ENCODE data around the gene CCL7.

Gene CCL7

DNA sequence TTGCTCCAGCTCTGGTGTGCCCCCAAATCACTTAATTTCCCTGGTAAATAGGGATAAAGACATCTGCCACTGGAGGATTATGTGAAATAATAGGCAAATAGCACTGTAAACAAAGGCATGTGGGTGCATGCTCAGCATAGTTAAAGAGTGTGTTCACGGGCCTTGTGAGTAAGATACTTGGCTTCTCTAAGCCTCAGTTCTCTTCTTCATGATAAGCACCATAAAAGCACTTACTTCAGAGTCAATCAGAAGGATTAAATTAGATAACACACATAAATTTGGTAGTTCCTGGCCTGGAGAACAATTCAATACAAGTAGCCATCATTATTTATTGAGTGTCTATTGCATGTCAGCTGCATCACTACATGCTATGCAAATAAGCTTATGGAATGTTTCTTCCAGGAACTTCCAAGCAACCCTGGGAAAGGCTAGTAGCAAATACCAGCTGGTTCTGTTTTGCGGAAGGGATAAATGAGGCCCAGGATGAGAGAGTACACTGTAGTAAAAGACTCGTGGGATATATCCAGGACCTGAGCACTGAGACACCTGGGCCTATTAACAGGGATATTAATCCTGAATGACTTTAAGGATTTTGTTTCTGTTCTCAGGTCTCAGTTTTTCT, 30.0 kb downstream of the CCL7 start:
- H3K27ac ChIP-seq (ENCODE audit: insufficient read depth in 1 of 2, low read depth in 1 of 2, low read length in 2 of 2, poor library complexity in 1 of 2, severe bottlenecking in 2 of 2), result no peak overlapping the region
- ChIA-PET CTCF (interaction anchor here (0.9 to 1.1 kb wide), 2 partner anchors 14 to 23 kb away, joined by 3 to 4 read pairs; no protein-coding TSS in a partner anchor), POLR2A (no interaction called here)
- H3K9me3 ChIP-seq (ENCODE audit: control extremely low read depth in 1 of 5, control insufficient read depth in 4 of 5, insufficient read depth in 2 of 5, low read depth in 1 of 5, low read length in 4 of 5), result no peaks in the 10 kb centered on the region
- peaks cover 0 to 3% (median 0%) of the 10 kb centered on the region in 5 experiments for H3K27me3 ChIP-seq (replicated peaks in 2 of 5; ENCODE audit: control insufficient read depth in 4 of 5, insufficient read depth in 5 of 5, low read length in 4 of 5)
- no peaks in the 10 kb centered on the region for H3K4me1 ChIP-seq (ENCODE audit: control extremely low read depth in 1 of 4, control insufficient read depth in 4 of 4, insufficient read depth in 4 of 4, low read length in 3 of 4)
- DNase-seq, result no peak
- no peaks in the 10 kb centered on the region for H3K36me3 ChIP-seq (ENCODE audit: control insufficient read depth in 4 of 4, insufficient read depth in 4 of 4, low read length in 3 of 4)
- WGBS (ENCODE audit: insufficient coverage), result 92% methylated on average over 2 of the region's 3 CpGs
- no peak overlapping the region for H3K4me3 ChIP-seq (ENCODE audit: control insufficient read depth in 1 of 7, extremely low read depth in 1 of 7, insufficient read depth in 4 of 7, low read depth in 2 of 7, low read length in 6 of 7)

DNA sequence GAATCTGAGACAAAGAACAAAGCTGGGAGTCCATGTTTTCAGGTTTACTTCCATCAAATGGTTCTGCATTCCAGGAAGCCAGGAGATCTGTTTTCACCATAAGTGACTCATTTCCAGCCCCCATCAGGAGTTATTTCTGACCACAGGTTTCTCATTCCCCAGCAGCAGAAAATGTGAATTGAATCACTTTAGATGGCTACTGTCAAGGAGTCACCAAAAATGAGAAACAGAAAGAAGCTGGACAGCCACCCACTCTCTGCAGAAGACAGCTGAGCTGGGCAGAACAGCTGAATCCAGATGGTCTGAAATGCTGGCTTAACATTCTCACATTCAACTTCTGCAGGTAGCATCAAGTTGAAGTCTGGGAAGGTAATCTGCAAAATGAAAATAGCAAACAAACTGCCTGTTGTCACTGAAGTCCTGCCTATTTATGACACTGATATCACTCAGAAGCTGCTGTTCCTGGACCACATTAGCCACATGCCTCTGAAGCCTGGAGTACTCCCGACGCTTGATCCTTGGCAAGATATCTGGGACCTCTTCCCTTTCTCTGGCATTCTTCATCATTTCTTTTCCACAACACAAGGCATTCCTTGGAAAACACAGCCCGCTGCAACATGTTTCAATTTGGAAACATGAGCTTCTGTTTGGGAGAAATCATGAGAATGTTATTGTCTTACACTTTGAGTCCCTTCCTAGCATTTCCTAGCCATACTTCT, 30.8 kb downstream of the CCL7 start:
- no peaks in the 10 kb centered on the region for H3K36me3 ChIP-seq (ENCODE audit: control insufficient read depth in 4 of 4, insufficient read depth in 4 of 4, low read length in 3 of 4)
- no peaks in the 10 kb centered on the region for H3K9me3 ChIP-seq (ENCODE audit: control extremely low read depth in 1 of 5, control insufficient read depth in 4 of 5, insufficient read depth in 2 of 5, low read depth in 1 of 5, low read length in 4 of 5)
- CTCF ChIA-PET, result interaction anchor here (1.1 to 1.8 kb wide), 3 partner anchors 15 to 97 kb away, joined by 3 to 6 read pairs (median 4); partner anchors contain the start of gene CCL1
- peak in 2 of 3 donors; percentile 7 to 10 for DNase-seq
- 100% methylated on average over 2 of the region's 3 CpGs for WGBS (ENCODE audit: insufficient coverage)
- H3K27me3 ChIP-seq (replicated peaks in 2 of 5; ENCODE audit: control insufficient read depth in 4 of 5, insufficient read depth in 5 of 5, low read length in 4 of 5), result peaks cover 0 to 3% (median 0%) of the 10 kb centered on the region in 5 experiments
- POLR2A ChIA-PET, result no interaction called here
- no peak overlapping the region for H3K4me3 ChIP-seq (ENCODE audit: control insufficient read depth in 1 of 7, extremely low read depth in 1 of 7, insufficient read depth in 4 of 7, low read depth in 2 of 7, low read length in 6 of 7)
- H3K27ac ChIP-seq (ENCODE audit: insufficient read depth in 1 of 2, low read depth in 1 of 2, low read length in 2 of 2, poor library complexity in 1 of 2, severe bottlenecking in 2 of 2), result no peak overlapping the region
- no peaks in the 10 kb centered on the region for H3K4me1 ChIP-seq (ENCODE audit: control extremely low read depth in 1 of 4, control insufficient read depth in 4 of 4, insufficient read depth in 4 of 4, low read length in 3 of 4)

GRCh38 chr17:34301986-34302385, 32.0 kb downstream of the CCL7 start:
- Histone ChIP-seq H3K9me3 (ENCODE audit: control extremely low read depth in 1 of 5, control insufficient read depth in 4 of 5, insufficient read depth in 2 of 5, low read depth in 1 of 5, low read length in 4 of 5) (no peaks in the 10 kb centered on the region), H3K27me3 (replicated peaks in 2 of 5; ENCODE audit: control insufficient read depth in 4 of 5, insufficient read depth in 5 of 5, low read length in 4 of 5) (peaks cover 0 to 3% (median 0%) of the 10 kb centered on the region in 5 experiments), H3K27ac (ENCODE audit: insufficient read depth in 1 of 2, low read depth in 1 of 2, low read length in 2 of 2, poor library complexity in 1 of 2, severe bottlenecking in 2 of 2) (no peak overlapping the region), H3K4me1 (ENCODE audit: control extremely low read depth in 1 of 4, control insufficient read depth in 4 of 4, insufficient read depth in 4 of 4, low read length in 3 of 4) (peaks cover 0 to 3% (median 0%) of the 10 kb centered on the region in 4 experiments), H3K36me3 (ENCODE audit: control insufficient read depth in 4 of 4, insufficient read depth in 4 of 4, low read length in 3 of 4) (no peaks in the 10 kb centered on the region), H3K4me3 (ENCODE audit: control insufficient read depth in 1 of 7, extremely low read depth in 1 of 7, insufficient read depth in 4 of 7, low read depth in 2 of 7, low read length in 6 of 7) (no peak overlapping the region)
- DNase-seq, result no peak
- WGBS (ENCODE audit: insufficient coverage), result 92% methylated on average over 2 of the region's 2 CpGs
- ChIA-PET CTCF (interaction anchor here (1.2 to 1.8 kb wide), 4 partner anchors 19 to 102 kb away, joined by 3 to 6 read pairs (median 4); partner anchors contain the start of gene CCL1), POLR2A (no interaction called here)

DNA sequence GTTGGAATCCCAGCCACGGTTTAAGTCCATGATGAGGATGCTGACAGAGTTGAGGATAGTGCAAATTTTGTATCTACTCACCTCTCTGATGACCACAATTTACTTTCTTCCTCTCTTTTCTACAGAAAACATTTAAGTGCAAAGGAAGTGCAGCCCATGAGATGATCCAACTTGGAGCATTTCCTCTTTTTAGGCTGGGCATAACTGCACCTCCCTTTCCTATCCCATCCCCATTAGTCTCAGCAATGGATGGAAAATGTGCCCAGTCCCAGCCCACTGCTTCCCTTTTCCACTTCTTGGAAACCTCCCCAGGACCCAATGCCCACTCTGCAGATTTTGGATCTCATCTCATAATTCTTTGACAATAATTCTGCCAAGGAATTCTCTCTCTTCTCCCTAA, 32.6 kb downstream of the CCL7 start:
- no peak for DNase-seq
- peaks cover 0 to 9% (median 1%) of the 10 kb centered on the region in 4 experiments for H3K4me1 ChIP-seq (ENCODE audit: control extremely low read depth in 1 of 4, control insufficient read depth in 4 of 4, insufficient read depth in 4 of 4, low read length in 3 of 4)
- no peak overlapping the region for H3K27ac ChIP-seq (ENCODE audit: insufficient read depth in 1 of 2, low read depth in 1 of 2, low read length in 2 of 2, poor library complexity in 1 of 2, severe bottlenecking in 2 of 2)
- no peaks in the 10 kb centered on the region for H3K9me3 ChIP-seq (ENCODE audit: control extremely low read depth in 1 of 5, control insufficient read depth in 4 of 5, insufficient read depth in 2 of 5, low read depth in 1 of 5, low read length in 4 of 5)
- H3K27me3 ChIP-seq (replicated peaks in 2 of 5; ENCODE audit: control insufficient read depth in 4 of 5, insufficient read depth in 5 of 5, low read length in 4 of 5), result peaks cover 0 to 3% (median 0%) of the 10 kb centered on the region in 5 experiments
- no peak overlapping the region for H3K4me3 ChIP-seq (ENCODE audit: control insufficient read depth in 1 of 7, extremely low read depth in 1 of 7, insufficient read depth in 4 of 7, low read depth in 2 of 7, low read length in 6 of 7)
- H3K36me3 ChIP-seq (ENCODE audit: control insufficient read depth in 4 of 4, insufficient read depth in 4 of 4, low read length in 3 of 4), result no peaks in the 10 kb centered on the region
- ChIA-PET CTCF (interaction anchor here (1.4 kb wide), 1 partner anchor 102 kb away, joined by 4 read pairs; no protein-coding TSS in a partner anchor), POLR2A (no interaction called here)
- no CpG with 5 or more reads among the region's 1 CpG for WGBS (ENCODE audit: insufficient coverage)

- WGBS (ENCODE audit: insufficient coverage), result 100% methylated on average over 2 of the region's 2 CpGs
- no peak overlapping the region for H3K27ac ChIP-seq (ENCODE audit: insufficient read depth in 1 of 2, low read depth in 1 of 2, low read length in 2 of 2, poor library complexity in 1 of 2, severe bottlenecking in 2 of 2)
- POLR2A ChIA-PET, result no interaction called here
- CTCF ChIA-PET, result interaction anchor here (1.4 kb wide), 1 partner anchor 103 kb away, joined by 4 read pairs; no protein-coding TSS in a partner anchor
- peaks cover 0 to 2% (median 0%) of the 10 kb centered on the region in 5 experiments for H3K27me3 ChIP-seq (replicated peaks in 2 of 5; ENCODE audit: control insufficient read depth in 4 of 5, insufficient read depth in 5 of 5, low read length in 4 of 5)
- H3K4me1 ChIP-seq (ENCODE audit: control extremely low read depth in 1 of 4, control insufficient read depth in 4 of 4, insufficient read depth in 4 of 4, low read length in 3 of 4), result peaks cover 0 to 13% (median 1%) of the 10 kb centered on the region in 4 experiments
- no peaks in the 10 kb centered on the region for H3K9me3 ChIP-seq (ENCODE audit: control extremely low read depth in 1 of 5, control insufficient read depth in 4 of 5, insufficient read depth in 2 of 5, low read depth in 1 of 5, low read length in 4 of 5)
- no peak for DNase-seq
- H3K36me3 ChIP-seq (ENCODE audit: control insufficient read depth in 4 of 4, insufficient read depth in 4 of 4, low read length in 3 of 4), result no peaks in the 10 kb centered on the region
- no peak overlapping the region for H3K4me3 ChIP-seq (ENCODE audit: control insufficient read depth in 1 of 7, extremely low read depth in 1 of 7, insufficient read depth in 4 of 7, low read depth in 2 of 7, low read length in 6 of 7)
These were observed 33.6 kb downstream of the CCL7 start for GRCh38 chr17:34303606-34304005.

DNA sequence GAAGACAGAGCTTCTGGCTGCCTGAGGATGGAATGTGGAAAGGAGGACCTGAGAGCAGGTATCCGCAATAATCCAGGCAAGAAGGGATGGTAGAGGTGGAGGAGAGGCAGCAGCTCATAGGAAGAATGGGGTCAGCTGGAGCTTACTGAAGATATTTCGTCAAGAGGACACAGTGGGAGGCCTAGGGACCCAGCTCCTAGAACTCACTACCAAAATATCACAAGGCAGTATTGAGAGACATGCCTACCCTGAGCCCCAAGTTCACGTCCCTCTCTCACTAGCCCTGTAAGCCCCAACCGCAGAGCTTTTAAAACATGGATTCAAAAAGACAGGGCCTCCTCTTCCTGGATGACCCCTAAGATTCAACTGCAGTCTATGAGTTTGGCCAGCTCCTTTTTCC, 35.0 kb downstream of the CCL7 start:
- ChIA-PET CTCF (interaction anchor here (0.9 kb wide), 1 partner anchor 103 kb away, joined by 4 read pairs; no protein-coding TSS in a partner anchor), POLR2A (no interaction called here)
- no peaks in the 10 kb centered on the region for H3K9me3 ChIP-seq (ENCODE audit: control extremely low read depth in 1 of 5, control insufficient read depth in 4 of 5, insufficient read depth in 2 of 5, low read depth in 1 of 5, low read length in 4 of 5)
- peaks cover 0 to 2% (median 0%) of the 10 kb centered on the region in 5 experiments for H3K27me3 ChIP-seq (replicated peaks in 2 of 5; ENCODE audit: control insufficient read depth in 4 of 5, insufficient read depth in 5 of 5, low read length in 4 of 5)
- no peaks in the 10 kb centered on the region for H3K36me3 ChIP-seq (ENCODE audit: control insufficient read depth in 4 of 4, insufficient read depth in 4 of 4, low read length in 3 of 4)
- 100% methylated on average over 3 of the region's 4 CpGs for WGBS (ENCODE audit: insufficient coverage)
- DNase-seq, result no peak
- no peak overlapping the region for H3K27ac ChIP-seq (ENCODE audit: insufficient read depth in 1 of 2, low read depth in 1 of 2, low read length in 2 of 2, poor library complexity in 1 of 2, severe bottlenecking in 2 of 2)
- no peak overlapping the region for H3K4me3 ChIP-seq (ENCODE audit: control insufficient read depth in 1 of 7, extremely low read depth in 1 of 7, insufficient read depth in 4 of 7, low read depth in 2 of 7, low read length in 6 of 7)
- peaks cover 0 to 13% (median 1%) of the 10 kb centered on the region in 4 experiments for H3K4me1 ChIP-seq (ENCODE audit: control extremely low read depth in 1 of 4, control insufficient read depth in 4 of 4, insufficient read depth in 4 of 4, low read length in 3 of 4)

DNA sequence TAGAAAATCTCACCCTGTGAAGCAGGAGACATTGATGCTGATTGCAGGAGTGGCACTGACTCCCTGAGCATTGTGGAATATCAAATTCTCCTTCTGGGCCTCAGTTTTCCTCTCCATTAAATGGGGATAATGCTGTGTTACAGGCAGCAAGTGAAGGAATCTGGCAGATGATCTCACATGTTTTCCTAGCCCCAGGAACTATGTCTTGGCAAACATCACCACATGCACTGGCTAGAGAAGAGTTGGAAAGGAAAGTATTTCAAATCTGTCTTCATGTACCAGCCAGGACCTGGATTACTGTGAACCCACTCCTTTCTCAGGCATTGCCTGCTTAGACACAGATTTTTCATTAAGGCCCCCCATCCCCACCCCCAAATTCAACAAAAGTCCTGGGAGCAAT, 35.6 kb downstream of the CCL7 start:
- POLR2A ChIA-PET, result no interaction called here
- H3K4me3 ChIP-seq (ENCODE audit: control insufficient read depth in 1 of 7, extremely low read depth in 1 of 7, insufficient read depth in 4 of 7, low read depth in 2 of 7, low read length in 6 of 7), result no peak overlapping the region
- CTCF ChIA-PET, result interaction anchor here (0.9 kb wide), 1 partner anchor 104 kb away, joined by 4 read pairs; no protein-coding TSS in a partner anchor
- no peaks in the 10 kb centered on the region for H3K9me3 ChIP-seq (ENCODE audit: control extremely low read depth in 1 of 5, control insufficient read depth in 4 of 5, insufficient read depth in 2 of 5, low read depth in 1 of 5, low read length in 4 of 5)
- H3K27ac ChIP-seq (ENCODE audit: insufficient read depth in 1 of 2, low read depth in 1 of 2, low read length in 2 of 2, poor library complexity in 1 of 2, severe bottlenecking in 2 of 2), result no peak overlapping the region
- no peak for DNase-seq
- peaks cover 0 to 2% (median 0%) of the 10 kb centered on the region in 5 experiments for H3K27me3 ChIP-seq (replicated peaks in 2 of 5; ENCODE audit: control insufficient read depth in 4 of 5, insufficient read depth in 5 of 5, low read length in 4 of 5)
- peaks cover 0 to 13% (median 1%) of the 10 kb centered on the region in 4 experiments for H3K4me1 ChIP-seq (ENCODE audit: control extremely low read depth in 1 of 4, control insufficient read depth in 4 of 4, insufficient read depth in 4 of 4, low read length in 3 of 4)
- H3K36me3 ChIP-seq (ENCODE audit: control insufficient read depth in 4 of 4, insufficient read depth in 4 of 4, low read length in 3 of 4), result no peaks in the 10 kb centered on the region
